GM13976 (cell line): ENCODE measurements around the gene SZT2.

Experiments used
- DNase-seq: peaks from one replicate; pipeline ENCODE4 v3.0.0; 2012; ENCODE audit warnings: low spot score
- CTCF ChIP-seq: IDR thresholded peaks from 2 replicates; pipeline ENCODE4 v1.5.1; 2012; ENCODE audit warnings: borderline replicate concordance, mild to moderate bottlenecking; ENCODE audit not compliant: insufficient read depth; ENCODE audit errors: extremely low read depth, missing control alignments, control extremely low read depth
- in situ Hi-C: fragments of 300-500 bp; cut with MboI; formaldehyde crosslinking; loops from one replicate; pipeline ENCODE4 v1.12.0; 2022; ENCODE audit warnings: low sequenced_read_pairs, mixed read lengths, inconsistent platforms; ENCODE audit not compliant: unreplicated experiment

The SZT2 gene

DNA sequence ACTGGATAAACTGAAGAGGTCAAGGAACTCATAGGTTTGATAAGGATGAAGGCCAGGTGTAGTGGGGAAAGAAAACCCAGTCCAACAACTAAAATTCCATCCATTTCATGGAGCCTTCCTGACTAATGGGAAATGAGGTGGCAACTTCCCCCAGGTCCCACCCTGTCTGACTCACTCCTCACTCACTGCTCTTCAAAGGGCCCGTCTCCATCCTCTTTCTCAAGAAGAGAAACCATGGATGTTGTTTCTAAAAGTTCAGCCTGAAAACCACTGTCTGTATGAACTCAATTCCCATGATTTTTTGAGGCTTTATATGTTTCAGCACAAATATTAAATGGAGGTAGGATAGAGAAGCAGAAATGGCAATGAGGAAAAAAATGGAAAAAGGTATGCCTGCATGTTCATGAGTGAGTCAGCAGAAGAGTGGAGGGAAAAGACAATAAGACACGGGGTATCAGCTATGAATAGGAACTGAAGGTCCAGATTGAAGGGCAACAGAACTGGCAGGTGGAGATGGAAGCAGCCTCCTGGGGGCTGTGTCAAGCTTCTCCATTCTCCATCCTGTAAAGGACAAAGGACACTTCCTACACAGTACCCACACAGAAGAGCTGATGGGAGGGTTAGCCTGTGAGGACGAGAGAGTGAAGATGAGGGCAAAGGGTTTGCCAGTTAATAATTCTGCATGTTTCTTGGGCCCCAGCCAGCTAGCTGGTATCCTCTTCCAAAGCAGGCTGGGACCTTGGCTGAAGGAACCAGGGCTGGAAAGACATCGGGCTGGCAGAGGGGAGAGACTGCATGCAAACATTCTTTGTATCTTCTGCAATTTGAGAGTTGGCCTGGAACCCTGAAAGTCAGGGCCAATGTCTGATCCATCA, 16.4 kb upstream of the SZT2 start:
- no peak for TF ChIP-seq CTCF
- in situ Hi-C loops: loop anchor here (25.0 kb wide), 1 partner anchor 136 kb away; no protein-coding TSS in a partner anchor
- no peak for DNase-seq

DNA sequence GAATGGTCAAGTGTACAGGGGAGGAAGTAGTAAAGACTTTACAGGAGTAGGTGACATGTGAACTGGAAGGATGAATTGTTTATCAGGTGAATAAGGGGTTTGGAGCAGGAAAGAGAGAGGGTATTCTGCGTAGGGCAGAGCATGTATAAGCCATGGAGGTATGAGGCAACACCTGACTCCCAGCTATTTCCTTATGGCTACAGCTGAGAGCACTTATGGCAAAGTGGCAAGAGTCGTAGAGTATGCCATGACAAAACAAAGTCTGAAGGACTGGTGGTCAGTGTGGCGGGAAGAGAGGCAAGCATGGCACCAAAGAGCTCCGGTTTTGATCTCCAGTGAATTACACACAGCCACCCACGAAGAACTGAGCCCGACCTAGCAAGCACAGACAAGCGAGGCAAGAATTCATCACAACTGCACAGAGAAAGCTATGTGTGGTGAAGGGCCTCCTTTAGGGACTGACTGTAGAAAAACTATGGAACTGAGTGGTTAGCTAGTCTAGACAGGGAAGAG, 12.9 kb upstream of the SZT2 start:
- DNase-seq: no peak
- no peak for TF ChIP-seq CTCF
- in situ Hi-C loops: no loop called here

GRCh38 chr1:43377831-43378230, 11.9 kb upstream of the SZT2 start:
- in situ Hi-C loops: no loop called here
- no peak for DNase-seq
- TF ChIP-seq CTCF: no peak

DNA sequence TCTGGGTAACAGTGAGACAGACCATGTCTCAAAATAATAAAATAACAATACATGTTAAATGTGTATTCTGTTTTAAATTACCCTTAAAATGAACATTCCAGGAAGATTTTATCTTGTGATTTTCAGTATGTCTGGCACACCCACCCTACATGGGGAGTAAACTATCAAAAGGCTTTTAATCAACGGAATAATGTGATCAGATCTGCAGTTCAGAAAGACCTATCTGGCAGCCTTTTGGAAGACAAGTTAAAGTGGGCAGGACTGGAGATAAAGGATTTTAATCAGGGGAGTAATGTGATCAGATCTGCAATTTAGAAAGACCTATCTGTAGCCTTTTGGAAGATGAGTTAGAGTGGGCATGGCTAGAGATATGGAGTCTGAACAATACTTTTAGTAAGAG, 10.2 kb upstream of the SZT2 start:
- in situ Hi-C loops: no loop called here
- no peak for DNase-seq
- TF ChIP-seq CTCF: no peak

GRCh38 chr1:43381612-43382011, 8.1 kb upstream of the SZT2 start:
- no peak for DNase-seq
- TF ChIP-seq CTCF: no peak
- in situ Hi-C loops: no loop called here

DNA sequence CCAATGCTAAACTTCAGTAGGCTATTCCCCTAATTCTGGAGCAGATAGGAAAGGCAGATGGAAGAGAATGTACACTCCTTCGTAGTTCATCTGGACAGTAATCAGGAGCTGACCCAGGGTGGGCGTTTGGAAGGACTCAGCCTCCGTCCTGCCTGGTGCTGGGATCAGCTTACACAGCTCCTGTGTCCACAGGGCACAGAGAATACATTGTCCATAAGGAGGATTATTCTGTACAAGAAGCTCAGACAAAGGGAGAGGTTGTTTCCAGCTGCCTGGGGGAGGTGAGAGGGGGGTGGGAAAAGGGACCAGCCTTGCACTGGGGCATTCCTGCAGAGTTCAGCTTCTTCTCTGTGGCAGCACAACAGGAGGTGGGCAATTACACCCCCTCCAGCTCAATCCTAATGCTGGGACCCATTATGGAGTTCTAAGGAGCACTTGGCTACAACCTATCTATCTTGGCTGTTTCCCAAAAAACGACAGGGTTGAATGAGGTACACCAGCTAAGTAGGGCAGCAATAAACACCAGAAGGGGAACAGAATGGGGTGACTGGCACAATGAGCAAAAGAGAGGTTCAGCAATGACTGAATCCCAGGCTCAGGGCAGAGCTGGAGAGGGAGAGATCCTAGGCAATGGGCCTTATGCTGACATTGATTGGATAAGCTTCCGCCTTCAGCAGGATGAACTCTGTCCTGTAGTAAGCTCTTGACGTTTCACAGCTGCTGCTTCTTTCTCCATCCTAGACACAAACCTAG, 7.5 kb upstream of the SZT2 start:
- no peak for DNase-seq
- TF ChIP-seq CTCF: no peak
- in situ Hi-C loops: no loop called here
